Stimulated activated CD8-positive, alpha-beta memory T cell treated with anti-CD3 and anti-CD28 coated beads, Interleukin-7, amount 100 ng/mL, for 1 hour (primary cell): ENCODE data around the gene THAP9.
"Not testable (repeated sequence)": the region's sequence is repeated elsewhere in the genome, so short reads cannot be mapped to it uniquely, and the experiment has no call there.

ENCODE experiments used
- DNase-seq, 2 donors: peaks; one replicate each; pipeline ENCODE4 v3.0.0-alpha.2; 2020; ENCODE audit warnings: low read depth in 2 of 2

The THAP9 gene

DNA sequence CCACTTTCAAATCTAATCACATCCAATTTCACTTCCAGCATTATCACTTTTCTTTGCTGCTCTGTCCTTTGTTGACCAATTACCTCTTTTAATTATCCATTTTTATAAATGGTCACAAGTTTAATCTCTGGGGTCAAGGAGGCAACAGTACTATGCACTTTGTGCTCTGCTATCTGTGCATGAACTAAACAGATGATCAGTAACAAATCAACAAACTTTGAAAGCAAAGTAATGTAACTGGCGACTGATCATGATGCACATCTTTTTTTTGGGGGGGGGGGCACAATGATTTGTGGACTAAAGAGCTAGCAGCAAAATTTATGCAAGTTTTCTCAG, 8.1 kb upstream of the THAP9 start:
- no peak for DNase-seq

DNA sequence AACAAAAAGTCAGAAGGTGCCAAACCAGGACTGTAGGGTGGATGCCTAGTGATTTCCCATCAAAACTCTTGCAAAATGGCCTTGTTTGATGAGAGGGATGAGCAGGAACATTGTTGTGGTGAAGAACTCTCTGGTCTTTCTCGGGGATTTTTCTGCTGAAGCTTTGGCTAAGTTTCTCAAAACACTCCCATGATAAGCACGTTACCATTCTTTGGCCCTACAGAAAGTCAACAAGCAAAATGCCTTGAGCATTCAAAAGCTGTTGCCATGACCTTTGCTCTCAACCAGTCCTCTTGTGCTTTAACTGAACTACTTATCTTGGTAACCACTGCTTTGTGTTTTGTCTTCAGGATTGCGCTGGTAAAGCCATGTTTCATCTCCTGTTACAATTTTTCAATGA, 6.6 kb upstream of the THAP9 start:
- DNase-seq: no peak

DNA sequence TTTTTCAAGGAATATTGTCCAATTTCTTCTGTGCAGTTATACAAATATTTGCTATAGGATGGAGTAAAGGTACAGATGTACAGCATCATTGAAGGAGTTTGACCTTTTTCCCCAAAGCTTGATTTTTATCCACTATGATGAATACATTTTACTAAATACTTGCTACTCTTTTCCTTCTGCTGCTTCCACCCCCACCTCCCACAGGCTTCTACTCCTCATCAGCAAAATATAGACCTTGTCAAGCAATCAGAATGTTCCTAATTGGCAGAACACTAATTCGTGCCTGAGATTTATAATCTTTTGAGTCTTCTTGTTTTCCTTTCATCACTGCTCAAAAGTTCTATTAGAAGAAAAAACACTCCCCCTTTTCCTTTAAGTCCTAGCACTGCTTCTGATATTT, 3.8 kb upstream of the THAP9 start:
- DNase-seq: no peak

DNA sequence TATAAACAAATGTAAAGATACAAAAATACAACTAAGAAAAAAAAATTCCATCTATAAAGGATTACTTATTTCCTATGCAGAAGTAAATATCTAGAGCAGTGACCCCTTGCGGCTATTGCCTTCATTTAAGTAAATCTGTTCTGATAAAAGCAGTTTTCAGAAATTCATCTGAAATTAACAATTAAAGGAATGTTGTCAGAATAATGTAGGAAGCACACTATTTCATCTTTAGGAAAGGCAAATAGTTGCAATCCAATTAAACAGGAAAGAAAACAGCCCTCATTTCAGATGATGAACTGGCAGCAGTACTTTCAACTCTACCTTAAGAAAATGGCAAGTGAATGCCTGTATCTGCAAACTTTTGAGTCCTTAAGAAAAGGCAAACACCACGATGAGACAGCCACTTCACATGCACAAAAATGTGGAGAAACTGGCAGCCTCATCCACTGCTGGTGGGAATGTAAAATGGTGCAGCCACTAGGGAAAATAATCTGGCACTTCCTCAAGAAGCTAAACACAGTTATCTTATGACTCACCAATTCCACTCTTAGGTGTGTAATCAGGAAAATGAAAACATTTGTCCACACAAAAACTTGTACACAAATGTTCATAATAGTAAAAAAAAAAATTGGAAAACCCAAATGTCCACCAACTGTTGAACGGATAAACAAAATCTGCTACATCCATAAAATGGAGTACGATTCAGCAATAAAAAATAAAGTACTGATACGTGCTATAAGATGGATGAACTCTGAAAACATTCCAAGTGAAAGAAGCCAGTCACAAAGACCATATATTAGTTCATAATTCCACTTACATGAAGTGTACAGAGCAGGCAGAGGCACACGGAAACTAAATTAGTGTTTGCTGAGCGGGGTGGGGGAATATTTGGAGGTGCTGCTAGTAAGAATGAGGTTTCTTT, 2.0 kb upstream of the THAP9 start:
- DNase-seq: no peak

DNA sequence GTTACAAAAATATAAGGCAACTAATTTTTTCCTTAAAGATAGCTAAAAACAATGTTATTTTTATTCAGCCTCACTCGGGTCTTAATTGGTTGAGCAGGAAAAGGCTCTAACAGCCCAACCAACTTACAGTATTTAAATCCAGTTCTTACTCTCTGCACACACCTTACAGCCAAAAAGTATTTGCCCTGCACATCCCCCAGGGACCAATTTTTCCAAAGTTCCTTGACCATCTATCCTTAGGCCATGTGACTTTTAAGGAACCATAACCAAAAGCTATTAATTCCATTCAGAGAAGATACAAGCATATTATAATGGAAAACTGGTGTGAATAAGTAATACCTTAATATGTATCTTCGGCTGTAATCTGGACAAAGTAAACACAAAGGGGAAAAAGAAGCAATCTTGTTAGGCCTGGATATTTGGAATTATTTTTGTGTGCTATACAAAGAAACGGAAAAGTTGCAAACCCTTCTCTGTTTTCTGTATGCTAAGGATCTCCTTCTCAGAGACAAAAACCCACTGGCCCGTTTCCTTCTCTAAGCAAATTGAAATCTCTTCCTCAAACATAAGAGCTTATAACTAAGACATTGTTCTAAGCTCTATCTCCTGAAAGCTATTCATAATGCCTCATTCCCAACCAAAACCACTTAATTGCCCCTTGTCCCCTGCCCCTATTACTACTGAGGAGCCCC, 1.0 kb upstream of the THAP9 start:
- DNase-seq: no peak

DNA sequence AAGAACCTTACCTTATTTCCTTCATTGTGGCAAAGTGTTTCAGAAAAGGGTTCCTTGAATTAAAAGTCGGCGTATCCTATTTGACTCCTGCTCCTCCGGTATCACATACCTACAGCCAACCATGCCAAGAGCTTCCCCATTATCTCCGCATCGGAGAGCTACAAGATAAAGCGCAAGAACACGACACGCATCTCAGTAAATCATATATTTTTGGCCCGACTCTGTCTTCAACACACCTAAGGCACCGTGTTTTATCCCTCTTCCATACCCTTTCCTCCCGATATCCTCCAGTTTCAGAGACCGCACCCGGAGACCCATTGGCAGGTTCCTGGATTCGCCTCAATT, 497 bp upstream of the THAP9 start:
- no peak for DNase-seq

DNA sequence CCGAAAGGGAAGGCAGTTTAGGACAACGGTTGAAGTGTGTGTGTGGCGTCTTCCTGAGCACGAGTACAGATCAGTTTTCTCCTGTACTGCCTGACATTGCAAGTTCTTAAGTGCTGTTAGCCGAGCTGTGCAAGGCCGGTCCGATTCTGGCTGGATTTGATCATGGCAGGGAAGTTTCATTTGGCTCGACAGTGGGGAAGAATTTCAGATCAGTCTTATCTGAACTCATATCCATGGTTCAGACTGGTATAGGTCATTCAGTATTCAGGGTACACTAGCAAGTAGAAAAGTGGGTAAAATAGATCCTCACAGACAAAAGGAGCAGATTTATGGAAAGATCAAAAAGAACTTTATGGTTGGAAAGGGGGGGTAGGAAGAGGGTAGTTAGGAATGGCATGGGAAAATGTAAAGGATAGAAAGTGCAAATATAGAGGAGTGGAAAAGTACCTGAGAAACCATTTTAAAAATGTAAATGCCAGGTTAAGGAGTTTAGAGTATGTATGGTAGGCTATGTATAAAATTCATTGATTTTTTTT, 716 bp downstream of the THAP9 start:
- no peak for DNase-seq

DNA sequence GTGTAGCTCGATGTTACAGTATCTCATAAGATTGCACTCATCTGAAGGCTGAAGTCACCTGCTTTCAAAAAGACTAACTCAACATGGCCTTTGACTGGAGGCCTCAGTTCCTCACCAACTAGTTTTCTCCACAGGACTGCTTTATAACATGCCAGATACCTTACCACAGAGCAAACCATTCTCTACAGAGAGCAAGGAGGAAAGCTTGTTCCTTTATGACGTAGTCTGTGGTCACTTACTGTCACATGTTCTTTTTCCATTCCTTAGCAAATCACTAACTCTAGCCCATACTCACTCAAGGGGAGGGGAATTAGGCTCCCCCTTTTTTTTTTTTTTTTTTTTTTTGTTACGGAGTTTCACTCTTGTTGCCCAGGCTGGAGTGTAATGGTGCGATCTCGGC, 3.2 kb downstream of the THAP9 start:
- DNase-seq: no peak

DNA sequence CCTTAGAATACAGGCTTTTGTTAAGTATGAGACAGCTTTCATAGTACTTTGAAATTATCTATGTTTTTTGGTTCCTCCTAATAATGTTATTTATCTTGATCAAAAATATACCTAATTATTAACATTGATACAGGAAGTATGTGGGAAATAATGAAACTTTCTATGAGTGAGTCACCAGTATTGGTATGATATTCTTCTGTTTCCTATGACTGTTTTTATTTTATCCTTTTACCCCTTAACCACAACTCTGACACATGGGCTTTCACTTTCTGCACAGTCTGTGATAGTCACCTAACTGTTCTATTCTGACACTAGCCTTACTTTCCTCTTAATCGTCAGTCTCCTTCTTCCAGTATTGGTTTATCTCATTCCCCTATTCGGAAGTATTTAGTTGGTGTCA, 4.7 kb downstream of the THAP9 start:
- no peak for DNase-seq

DNA sequence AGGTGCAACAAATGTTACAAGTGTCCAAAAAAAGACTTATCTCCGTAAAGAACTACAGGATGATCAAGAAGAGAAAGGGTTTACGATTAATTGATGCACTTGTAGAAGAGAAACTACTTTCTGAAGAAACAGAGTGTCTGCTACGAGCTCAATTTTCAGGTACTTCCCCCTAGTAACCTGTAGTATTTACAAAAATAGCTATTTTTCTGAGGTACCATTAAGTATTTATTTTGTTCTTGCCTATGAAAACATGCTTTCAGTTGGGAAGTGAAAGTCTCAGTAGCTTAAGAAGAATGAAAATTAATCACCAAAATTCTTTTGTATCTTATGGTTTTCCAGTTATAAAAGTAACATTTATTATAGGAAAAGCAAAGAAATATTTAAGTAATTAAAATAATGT, 5.9 kb downstream of the THAP9 start:
- no peak for DNase-seq

DNA sequence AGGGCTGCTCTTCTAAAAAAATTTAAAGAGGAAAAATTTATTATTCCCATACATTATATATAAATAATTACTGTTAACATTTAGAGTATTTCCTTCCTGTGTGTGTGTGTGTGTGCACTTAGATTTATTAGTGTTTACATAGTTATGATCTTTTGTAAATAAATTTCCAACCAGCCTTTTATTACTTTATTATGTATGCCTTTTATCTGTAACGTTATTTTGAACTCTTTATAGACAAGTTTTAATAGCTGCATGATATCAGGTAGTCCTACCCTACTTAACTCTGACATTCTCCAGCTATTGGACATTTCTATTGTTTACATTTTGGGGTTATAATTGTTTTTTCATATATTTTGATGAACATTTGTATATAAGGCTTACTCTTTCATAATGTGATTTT, 8.8 kb downstream of the THAP9 start:
- DNase-seq: no peak

DNA sequence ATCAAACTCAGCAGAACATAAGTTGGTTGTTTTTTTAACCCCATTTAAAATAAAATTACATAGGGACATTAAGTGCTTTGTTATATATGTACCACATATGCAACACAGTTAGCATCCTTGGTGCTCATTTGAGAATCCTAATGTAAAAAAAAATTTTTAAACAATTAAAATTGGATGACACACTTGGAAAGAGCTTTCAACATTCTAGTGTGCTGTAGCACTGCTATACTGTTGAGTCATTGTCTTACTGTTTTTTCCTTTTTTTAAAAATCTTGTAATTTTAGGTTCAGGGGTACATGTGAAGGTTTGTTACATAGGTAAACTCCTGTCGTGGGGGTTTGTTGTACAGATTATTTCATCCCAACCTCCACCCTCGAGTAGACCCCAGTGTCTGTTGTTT, 12.8 kb downstream of the THAP9 start:
- no peak for DNase-seq

DNA sequence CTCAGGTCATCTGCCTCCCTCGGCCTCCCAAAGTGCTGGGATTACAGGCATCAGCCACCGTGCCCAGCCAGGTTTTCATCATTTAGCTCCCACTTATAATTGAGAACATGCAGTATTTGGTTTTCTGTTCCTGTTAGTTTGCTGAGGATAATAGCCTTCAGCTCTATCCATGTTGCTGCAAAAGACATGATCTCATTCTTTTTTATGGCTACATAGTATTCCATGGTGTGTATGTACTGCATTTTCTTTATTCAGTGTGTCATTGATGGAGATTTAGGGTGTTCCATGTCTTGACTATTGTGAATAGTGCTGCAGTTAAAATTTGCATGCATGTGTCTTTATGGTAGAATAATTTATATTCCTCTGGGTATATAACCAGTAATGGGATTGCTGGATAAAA, 13.4 kb downstream of the THAP9 start:
- not testable (repeated sequence) for DNase-seq

DNA sequence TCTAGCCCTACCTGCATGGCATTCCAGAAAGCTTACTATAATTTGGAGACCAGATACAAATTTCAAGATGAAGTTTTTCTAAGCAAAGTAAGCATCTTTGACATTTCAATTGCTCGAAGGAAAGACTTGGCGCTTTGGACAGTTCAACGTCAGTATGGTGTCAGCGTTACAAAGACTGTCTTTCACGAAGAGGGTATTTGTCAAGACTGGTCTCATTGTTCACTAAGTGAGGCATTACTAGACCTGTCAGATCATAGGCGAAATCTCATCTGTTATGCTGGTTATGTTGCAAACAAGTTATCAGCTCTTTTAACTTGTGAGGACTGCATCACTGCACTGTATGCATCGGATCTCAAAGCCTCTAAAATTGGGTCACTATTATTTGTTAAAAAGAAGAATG, 17.6 kb downstream of the THAP9 start:
- DNase-seq: no peak

DNA sequence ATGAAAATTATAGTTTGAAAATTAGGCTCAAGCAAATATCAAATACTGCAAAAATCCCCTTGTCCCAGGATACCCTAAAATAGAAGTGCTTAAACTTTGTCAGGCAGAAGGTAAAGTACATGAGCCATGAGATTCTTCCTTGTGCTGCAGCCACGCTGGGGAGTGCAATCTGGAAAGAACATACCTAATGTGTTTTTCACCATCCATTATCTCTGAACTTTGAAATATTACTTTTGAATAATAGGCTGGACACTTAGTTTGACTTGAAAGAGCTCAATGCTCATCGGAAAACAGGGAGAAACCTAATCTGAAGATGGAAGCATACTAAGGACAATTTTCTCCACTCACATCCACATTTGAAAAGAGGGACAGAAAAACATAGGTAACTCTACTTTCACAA, 18.9 kb downstream of the THAP9 start:
- DNase-seq: no peak

DNA sequence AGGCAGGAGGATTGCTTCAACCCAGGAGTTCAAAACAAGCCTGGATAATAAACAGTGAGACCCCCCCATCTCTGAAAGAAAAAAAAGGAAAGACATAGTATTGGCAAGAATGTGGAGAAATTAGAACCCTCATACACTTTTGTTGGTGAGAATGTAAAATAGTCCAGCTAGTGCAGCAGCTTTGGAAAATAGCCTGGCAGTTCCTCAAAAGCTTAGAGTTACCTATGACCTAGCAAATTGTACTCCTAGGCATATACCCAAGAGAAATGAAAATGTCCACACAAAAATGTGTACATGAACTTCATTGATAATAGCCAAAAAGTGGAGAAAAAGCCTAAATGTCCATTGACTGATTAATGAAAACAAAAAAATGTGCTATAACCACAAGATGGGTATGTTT, 21.3 kb downstream of the THAP9 start:
- no peak for DNase-seq

DNA sequence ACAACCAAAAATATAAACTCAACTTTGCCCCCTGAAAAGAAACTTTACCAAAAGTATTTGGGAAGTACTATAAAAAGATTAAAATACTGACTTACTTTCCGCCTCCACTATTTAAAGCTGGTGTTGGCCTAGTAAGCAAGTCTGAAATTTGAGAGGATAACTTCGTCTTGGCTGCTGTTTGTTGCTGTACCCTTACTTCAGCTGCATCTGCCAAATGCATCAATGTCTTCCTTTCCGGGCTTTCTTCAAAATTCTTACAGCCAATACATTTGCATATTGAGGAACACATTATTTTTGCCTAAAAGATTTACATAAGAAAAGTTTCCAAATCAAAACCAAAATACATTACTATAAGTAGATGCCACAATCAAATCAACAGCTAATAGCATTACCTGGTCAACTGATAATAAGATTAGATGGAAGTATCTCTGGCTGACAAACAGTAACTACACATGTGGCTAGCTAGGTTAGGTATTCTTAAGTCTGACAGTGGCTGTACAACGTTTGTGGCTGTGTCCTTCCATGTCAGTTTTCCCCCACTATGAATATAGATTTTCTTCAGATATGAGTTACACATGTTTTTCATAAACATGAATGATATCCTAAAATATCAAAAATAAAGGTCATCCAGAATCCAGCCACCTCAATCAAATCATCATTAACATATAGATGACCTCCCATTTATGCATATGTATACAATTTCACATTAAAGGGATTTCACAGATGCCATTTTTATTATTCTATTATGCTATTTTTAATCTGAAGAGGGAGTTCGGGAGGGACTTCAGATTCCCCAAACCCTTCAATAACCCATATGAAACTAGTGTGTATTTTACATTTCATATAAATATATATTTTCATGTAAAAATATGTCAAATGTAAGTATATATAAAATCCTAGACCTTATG, 30.6 kb downstream of the THAP9 start:
- no peak for DNase-seq

DNA sequence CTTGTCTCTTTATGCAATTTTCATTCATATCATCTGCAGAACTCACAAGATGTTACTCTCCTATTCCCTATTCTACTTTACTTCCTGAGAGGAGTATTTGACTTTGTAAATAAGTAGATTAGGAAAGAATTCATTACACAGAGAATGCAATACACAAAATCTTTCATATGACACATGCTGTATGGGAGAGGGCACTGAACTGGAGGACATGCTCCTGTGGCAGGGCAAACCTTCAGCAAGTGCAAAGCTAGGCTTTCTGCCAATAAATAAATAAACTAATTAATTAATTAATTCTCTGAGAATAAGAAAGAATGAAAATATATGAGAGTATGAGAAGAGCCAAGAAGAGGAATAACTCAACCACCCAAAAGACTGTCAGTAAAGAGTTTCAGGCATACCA, 33.9 kb downstream of the THAP9 start:
- DNase-seq: no peak

DNA sequence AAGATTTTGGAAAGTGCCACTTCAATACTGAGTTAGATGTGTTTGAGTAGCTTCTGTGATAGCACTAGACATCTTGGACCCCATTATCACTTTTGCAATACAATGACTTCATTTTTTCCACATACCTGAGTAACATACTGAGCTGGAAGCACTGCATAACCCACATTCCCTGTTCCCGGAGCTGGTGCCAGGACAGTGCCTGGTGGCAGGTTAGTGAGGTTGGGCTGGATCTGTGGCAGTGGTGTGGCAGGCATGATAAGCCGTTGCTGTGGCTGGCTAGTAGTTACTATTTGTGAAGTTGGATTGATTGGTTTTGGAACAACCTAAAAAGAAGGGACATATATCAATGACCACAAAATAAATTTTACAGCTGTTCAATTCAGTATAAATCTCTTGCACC, 38.9 kb downstream of the THAP9 start:
- DNase-seq: no peak

DNA sequence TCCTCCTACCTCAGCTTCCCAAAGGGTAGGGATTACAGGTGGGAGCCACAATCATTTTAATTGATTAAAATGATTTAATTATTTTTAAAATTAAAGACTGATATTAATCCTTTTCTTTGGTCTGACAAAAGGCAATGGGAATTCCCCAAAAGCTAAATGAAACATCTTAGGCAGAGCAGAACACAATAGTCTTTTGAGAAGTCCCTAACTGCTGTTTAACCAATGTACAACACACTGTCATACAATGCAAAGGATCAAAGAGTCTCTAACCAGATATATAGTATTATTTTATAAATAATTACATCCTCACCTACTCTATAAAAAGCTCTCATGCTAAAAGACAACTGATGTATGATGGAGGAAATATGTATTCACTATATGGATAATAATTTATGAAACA, 47.0 kb downstream of the THAP9 start:
- no peak for DNase-seq

DNA sequence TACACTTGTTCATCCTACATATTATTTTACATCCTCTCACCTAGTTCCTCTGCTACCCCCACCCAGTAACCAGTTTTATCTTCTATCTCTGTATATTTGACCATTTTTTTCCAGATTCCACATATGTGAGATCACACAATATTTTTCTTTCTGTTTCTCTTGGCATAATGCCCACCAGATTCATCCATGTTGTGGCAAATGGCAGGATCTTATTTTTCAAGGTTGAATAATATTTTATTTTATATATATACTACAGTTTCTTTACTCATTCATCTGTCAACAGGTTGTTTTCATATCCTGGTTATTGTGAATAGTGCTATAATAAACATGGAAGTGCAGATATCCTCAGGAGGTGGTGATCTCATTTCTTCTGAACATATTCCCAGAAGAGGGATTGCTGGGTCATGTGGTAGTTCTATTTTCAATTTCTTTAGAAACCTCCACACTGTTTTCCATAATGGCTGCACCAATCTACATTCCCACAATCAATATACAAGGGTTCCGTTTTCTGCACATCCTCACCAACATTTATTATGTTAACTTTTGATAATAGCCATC, 48.2 kb downstream of the THAP9 start:
- DNase-seq: no peak

DNA sequence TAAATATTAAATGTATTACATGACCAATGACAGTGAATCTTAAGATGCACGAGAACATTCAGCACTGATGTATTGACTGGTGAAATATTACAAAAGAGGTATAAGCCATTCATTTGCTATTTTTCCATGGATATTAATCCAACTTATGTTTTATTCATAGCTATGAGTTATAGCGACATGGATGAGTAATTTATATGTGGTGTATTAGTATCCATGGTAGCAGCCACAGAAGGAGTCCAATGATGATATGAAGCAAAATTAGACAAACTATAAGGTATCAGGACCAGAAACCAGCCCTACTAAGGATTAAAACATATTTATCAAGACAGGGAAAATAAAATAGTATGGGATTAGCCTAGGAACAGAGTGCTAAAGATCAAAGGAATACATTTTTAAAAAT, 50.7 kb downstream of the THAP9 start:
- no peak for DNase-seq
